HG03521 (cell line): ENCODE results near the gene SUGCT.

ENCODE experiments used
- ATAC-seq: cut with Tn5 transposase; IDR thresholded peaks from one replicate; pipeline ENCODE4 v1.9.1; 2021; ENCODE audit warnings: mild to moderate bottlenecking, moderate library complexity; ENCODE audit not compliant: unreplicated experiment

Gene SUGCT

GRCh38 chr7:40549372-40550039 is 414.7 kb downstream of the SUGCT start:
- ATAC-seq, result no peak

DNA sequence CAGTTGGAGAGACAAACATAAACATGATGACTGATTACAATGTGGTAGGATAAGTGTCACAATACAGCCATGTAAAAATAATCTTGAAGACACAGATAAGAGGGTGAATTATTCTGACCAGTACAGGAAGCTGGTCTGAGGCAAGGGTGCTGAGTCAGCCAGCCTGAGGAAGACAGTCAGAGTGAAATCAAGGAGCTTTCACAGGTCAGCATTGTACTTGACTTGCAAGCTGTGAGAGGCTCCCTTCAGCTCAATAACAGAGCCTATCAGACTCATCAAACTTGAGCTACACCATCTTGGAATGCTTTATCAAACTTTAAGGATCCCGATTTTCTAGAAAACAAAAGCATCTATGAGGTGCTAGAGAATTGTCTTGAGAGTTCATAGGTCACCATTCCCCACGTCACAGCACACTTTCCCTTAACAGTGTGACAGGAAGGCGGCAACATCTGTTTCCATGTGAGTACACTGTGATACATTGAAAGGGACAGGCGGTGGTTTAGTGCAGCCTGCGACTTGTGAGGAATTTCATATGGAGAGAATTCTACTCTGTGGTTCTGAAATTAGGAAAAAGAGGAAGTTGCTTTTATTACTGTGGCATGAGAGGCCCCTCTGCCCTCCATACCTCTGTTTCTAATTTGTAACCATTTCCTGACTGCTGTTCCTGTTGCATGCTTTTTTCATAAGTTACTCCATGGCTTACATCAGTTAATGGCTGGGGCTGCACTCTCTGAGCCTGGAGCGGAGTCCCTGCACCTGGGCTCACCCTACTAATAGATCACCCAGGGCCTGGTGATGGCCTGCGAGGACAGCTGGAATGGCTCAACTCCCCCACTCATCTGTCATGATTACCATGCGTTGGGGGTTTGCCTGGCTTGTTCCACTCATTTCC is 417.1 kb downstream of the SUGCT start:
- peak; percentile 74 for ATAC-seq

DNA sequence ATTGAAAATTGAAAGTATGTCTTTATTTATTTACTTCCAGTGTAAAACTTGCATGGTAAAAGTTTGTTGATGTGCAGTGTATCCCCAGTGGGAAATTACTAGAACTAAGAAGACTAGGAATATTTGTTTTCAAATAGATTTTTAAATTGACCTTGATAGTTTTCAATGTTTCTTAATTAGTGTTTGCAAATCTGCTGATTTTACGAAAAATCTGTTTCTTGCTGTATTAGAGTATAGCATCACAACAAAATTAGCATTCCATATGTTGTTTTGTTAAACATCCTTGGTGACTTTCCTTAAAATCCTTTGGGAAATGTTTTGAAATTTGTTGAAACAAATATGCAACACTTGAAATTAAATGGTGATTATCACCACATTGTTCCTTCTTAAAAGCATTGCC is 425.9 kb downstream of the SUGCT start:
- ATAC-seq, result no peak

GRCh38 chr7:40566879-40567278 is 432.1 kb downstream of the SUGCT start:
- ATAC-seq, result no peak

DNA sequence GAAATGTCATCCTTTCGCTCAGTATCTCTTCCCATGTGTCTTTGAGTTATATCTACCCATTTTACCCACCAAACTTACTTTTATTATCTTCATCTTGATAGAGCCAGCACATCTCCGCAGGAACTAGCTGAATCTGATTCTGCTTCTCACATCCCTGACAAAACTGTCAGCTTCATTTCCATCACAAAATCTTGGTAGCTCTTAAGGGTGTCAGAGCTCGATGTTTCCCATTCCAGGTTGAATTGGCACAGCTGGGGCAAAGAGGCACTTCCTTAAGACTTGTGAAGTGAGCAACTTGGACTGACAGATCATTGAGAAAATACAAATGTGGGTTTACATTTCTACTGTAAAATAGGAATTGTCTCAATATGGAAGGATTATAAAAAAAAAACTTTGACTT is 434.5 kb downstream of the SUGCT start:
- ATAC-seq, result no peak

GRCh38 chr7:40570223-40570622 is 435.4 kb downstream of the SUGCT start:
- no peak for ATAC-seq

DNA sequence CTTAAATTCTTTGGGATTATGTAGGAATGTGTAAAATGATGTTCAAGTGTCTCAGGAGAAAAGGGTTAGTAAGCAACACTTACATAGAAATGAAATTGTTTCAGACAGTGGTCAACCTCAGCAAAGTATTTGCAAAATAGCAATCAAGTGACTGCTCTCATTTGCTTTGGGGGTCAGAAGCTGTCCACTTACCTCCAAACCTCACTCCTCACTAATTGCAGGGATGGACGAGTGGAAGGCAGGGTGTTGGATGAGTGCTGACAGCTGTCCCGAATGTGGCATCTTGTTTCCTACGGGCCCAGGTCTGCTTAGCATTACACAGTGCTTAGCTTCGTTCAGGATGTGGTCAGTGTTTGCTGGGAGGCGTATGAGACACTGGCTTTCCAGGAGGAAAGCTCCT is 437.0 kb downstream of the SUGCT start:
- ATAC-seq, result no peak

- ATAC-seq, result no peak
Observed at GRCh38 chr7:40572810-40573465, 438.1 kb downstream of the SUGCT start.

DNA sequence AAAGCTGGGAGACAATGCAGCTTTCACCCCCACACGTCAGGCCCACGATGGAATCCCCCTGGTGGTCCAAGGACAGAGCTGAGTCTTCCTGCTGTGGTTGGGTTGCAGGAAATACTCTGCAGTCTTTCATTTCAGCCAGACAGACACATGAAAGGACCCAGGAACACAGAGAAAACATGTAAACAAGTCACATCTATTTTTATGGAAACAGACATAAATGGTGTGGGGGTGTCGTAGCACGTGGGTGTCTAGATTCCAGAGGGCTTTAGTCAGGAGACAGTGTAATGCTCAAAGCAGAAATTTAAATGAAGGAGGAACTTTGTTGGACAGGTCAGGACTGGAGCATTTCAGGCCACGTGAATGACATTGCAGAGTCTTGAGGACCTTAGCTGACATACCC is 444.6 kb downstream of the SUGCT start:
- ATAC-seq, result no peak

DNA sequence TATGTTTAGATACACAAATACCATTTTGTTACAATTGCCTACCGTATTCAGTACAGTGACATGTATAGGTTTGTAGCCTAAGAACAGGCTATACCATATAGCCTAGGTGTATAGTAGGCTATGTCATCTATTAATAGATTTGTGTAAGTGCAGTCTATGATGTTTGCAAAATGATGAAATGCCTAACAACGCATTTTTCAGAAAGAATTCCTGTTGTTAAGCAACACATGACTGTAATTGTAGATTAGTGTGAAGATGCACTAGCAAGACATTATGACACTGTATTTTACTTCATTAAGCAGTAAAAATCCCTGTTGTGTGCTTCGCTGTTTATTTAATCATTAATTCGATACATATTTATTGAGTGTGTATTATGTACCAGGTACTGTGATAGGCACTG is 446.0 kb downstream of the SUGCT start:
- ATAC-seq, result no peak

- ATAC-seq, result no peak
Observed at GRCh38 chr7:40582539-40582938, 447.7 kb downstream of the SUGCT start.

DNA sequence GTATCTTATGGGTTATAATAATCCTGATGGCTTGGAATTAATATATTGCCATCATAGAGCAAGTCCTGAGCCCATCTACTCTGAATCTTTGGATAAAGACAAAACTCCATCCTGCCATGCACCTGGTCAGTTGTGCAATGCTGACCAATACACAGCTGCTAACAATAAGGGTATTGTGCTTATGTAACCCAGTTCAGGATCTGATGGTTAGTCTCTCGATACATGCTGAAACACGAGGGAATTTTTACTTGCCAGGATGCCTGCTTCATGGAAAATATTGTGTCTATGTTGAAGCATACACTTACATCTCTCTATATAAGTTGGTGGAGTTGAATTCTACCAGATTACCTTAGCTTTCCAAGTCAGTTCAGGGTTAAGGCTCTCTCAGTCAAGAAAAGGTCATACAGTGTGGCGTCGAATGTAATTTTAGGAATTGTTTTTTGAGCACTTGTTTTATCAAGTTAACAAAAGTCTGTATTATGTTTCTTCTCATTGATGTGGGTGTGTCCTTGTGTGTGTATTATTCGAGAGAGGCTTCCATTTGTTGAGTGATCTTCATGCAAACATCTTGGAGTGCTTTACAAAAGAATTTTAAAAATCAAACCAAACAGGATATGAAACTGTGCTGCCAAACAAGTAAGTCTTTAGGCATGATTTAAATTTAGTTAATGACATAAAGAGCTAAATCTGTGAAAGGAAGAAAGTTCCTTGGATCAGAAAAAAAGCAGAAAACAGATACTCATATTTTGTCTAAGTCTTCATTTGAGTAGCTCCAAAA is 449.1 kb downstream of the SUGCT start:
- ATAC-seq, result no peak

DNA sequence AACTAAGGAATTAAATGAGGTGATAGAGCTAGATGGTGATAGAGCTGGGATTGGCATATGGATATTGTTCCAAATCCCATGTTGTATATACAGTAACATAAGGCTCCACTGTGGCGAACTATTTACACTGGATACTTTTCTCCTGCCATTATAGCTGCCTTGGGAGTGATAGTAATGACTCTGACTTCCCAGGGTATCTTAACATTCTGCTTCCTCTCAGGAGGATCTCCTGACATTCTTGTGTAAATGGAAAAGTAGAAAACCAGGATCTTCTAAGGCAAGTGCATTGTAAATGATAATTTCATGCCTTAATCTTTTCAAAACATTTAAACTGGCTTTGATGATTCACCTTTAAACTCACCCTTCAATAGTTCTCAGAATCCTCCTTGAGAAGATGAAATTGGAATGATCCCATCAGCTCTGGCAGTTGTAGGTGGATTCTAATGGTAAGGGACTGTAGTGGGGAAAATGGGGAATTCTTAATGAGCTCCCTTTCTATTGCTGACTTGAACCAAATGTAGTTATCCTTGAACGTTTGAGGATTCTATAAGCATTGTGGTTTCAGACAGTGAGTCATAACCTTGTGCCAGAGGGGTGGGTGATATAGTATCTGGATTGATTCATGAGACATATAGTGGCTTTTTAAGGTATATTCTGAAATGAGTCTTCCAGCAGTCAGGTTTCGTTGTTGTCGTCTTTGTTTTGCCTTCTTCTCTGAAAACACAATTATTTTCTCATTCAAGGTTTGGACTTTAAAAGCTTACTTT is 450.0 kb downstream of the SUGCT start:
- no peak for ATAC-seq

DNA sequence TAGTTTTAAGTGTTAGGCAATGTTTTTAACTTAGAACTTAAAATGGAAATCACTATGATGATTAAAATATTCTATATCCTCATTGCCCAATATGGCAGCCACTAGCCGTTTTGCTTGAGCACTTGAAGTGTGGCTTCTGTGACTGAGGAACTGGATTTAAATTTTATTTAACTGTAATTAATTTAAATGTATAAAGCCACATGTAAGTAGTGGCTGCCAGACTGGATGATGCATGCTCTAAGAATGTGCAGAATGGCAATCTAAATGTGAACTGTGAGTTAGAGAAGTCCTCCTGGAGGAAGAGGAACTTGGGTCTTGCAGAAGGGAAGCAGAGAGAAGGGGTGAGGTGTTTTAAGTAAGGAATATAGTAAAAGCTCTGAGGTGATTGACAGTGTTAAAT is 451.4 kb downstream of the SUGCT start:
- no peak for ATAC-seq

DNA sequence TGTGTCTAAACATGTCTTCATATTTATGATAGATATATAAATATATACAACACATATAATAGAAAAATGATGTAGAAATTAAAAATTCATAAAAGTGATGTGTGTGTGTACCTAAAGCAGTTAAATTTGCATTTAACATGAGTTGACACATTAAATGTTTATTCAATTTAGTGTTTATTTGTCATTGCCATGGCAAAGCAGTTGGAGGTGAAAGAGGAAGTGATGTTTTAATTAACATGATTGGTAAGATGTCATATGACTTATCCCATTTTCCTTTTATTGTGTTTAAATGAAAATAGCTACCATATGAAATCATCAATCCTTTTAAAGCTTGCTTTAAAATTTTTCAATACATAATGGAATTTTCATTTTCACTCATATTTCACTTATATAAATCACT is 452.6 kb downstream of the SUGCT start:
- ATAC-seq, result no peak

- ATAC-seq, result no peak
Observed at GRCh38 chr7:40595129-40595528, 460.3 kb downstream of the SUGCT start.

GRCh38 chr7:40595832-40596231 is 461.0 kb downstream of the SUGCT start:
- no peak for ATAC-seq

DNA sequence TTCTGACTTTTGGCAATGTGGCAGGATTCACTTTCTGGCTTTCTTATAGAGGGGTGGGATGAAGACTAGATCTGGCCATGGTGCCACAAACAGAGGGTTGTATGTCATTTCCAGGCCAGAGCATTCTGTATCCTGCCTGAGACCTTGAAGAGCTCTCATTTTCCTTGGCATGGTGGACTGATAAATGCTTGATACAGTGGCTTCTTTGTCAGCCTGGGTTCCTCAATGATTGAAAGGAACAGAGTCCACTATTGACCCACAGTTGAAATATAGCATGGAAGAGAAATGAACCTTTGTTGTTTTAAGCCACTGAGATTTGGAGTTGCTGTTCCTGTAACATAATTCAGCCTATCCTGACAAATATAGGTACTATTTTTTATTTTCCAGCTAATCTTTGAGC is 462.7 kb downstream of the SUGCT start:
- no peak for ATAC-seq

- no peak for ATAC-seq
Observed at GRCh38 chr7:40598915-40599314, 464.1 kb downstream of the SUGCT start.

DNA sequence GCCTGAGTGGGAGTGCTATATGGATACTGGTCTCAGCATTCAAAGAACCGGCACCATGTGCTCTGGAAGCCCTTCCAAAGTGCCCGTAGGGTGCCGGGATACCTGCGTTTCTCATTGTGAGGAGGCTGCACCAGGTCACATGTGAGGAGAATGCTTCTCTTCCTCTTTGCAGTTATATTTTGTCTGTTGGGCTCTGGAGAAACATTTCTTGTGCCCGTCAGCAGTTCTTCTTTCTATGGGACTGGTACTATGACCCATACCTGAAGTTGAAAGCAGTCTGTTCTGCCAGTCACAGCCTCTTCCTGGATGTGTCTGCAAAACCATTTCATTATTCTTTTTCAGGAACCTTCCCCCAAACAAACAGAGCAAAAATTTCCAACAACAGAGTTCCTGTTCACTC is 465.0 kb downstream of the SUGCT start:
- ATAC-seq, result no peak
